ENCODE measurements around the gene PRKCQ.

DNA sequence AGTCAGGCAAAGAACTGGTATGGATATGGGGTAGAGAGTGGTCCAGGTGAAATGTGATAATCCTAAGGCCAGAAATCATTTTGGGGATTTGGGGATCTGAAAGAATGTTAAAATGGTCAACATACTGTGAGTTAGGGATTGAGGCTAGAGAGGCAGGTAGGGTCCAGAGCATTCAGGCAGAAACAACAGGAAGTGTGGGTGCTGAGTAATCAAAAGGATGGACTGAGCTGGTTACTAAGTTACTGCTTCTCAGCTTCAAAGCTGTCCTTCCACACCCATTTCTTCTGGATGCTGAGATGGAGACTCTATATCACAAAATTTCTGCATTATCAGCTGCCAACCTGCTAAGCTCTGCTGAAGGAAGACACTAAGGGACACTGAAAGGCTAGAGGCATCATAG, 30.6 kb upstream of the PRKCQ start:
- TF ChIP-seq POLR2A (IDR thresholded peaks at IDR 0.05) = no peak
- TF ChIP-seq, protein P1, sequence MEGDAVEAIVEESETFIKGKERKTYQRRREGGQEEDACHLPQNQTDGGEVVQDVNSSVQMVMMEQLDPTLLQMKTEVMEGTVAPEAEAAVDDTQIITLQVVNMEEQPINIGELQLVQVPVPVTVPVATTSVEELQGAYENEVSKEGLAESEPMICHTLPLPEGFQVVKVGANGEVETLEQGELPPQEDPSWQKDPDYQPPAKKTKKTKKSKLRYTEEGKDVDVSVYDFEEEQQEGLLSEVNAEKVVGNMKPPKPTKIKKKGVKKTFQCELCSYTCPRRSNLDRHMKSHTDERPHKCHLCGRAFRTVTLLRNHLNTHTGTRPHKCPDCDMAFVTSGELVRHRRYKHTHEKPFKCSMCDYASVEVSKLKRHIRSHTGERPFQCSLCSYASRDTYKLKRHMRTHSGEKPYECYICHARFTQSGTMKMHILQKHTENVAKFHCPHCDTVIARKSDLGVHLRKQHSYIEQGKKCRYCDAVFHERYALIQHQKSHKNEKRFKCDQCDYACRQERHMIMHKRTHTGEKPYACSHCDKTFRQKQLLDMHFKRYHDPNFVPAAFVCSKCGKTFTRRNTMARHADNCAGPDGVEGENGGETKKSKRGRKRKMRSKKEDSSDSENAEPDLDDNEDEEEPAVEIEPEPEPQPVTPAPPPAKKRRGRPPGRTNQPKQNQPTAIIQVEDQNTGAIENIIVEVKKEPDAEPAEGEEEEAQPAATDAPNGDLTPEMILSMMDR (IDR thresholded peaks at IDR 0.05) = no peak

All from uterus (tissue), 2 donors.